Neuronal stem cell (in vitro differentiated cells): ENCODE results near the gene RPS4Y1.

Experiments
- DNase-seq: peaks from one replicate; pipeline ENCODE4 v3.0.0-alpha.2; 2013; ENCODE audit warnings: low spot score
- H2AFZ ChIP-seq: one replicate; pipeline ENCODE4 v1.6.1; 2013; ENCODE audit warnings: mild to moderate bottlenecking, low read length, inconsistent platforms
- H2AK5ac ChIP-seq: 2 replicates; pipeline ENCODE4 v1.6.1; 2013; ENCODE audit warnings: low read depth, mild to moderate bottlenecking, inconsistent platforms, low read length, moderate library complexity, mixed read lengths
- H2BK120ac ChIP-seq: 2 replicates; pipeline ENCODE4 v1.6.1; 2013; ENCODE audit warnings: low read depth, mild to moderate bottlenecking, inconsistent platforms, low read length, moderate library complexity, mixed read lengths
- H2BK12ac ChIP-seq: one replicate; pipeline ENCODE4 v1.6.1; 2013; ENCODE audit warnings: low read length, inconsistent platforms
- H2BK15ac ChIP-seq: 2 replicates; pipeline ENCODE4 v1.6.1; 2013; ENCODE audit warnings: mild to moderate bottlenecking, low read length, inconsistent platforms, mixed read lengths
- H2BK5ac ChIP-seq: one replicate; pipeline ENCODE4 v1.6.1; 2013; ENCODE audit warnings: inconsistent platforms, mild to moderate bottlenecking, low read length, moderate library complexity
- H3K14ac ChIP-seq: one replicate; pipeline ENCODE4 v1.6.1; 2013; ENCODE audit warnings: low read length, inconsistent platforms
- H3K18ac ChIP-seq: 2 replicates; pipeline ENCODE4 v1.6.1; 2013; ENCODE audit warnings: low read length, inconsistent platforms
- H3K23ac ChIP-seq: 2 replicates; pipeline ENCODE4 v1.6.1; 2013; ENCODE audit warnings: low read depth, mild to moderate bottlenecking, mixed read lengths, low read length, inconsistent platforms; ENCODE audit not compliant: poor library complexity
- H3K27ac ChIP-seq: replicated peaks from 3 replicates; pipeline ENCODE4 v1.5.1; 2013; ENCODE audit warnings: low read length, inconsistent platforms
- H3K27me3 ChIP-seq, 3 experiments: 2 replicates each; pipeline ENCODE4 v1.6.1; 2013; ENCODE audit warnings: low read length in 3 of 3, mild to moderate bottlenecking in 2 of 3, inconsistent platforms in 1 of 3, low read depth in 1 of 3, mixed read lengths in 1 of 3, moderate library complexity in 1 of 3; ENCODE audit not compliant: control insufficient read depth in 3 of 3, insufficient read depth in 3 of 3
- H3K36me3 ChIP-seq, 2 donors: replicated peaks in 1 of 2; 2 replicates each; pipeline ENCODE4 v1.6.1; 2013; ENCODE audit warnings: low read length in 2 of 2; ENCODE audit not compliant: control insufficient read depth in 2 of 2, insufficient read depth in 2 of 2
- H3K4ac ChIP-seq: 2 replicates; pipeline ENCODE4 v1.6.1; 2013; ENCODE audit warnings: inconsistent platforms, mild to moderate bottlenecking, low read length, moderate library complexity
- H3K4me1 ChIP-seq, 2 donors: 1 replicate in 1 of 2; 2 replicates in 1 of 2; pipeline ENCODE4 v1.6.1; 2013; ENCODE audit warnings: low read length in 2 of 2, low read depth in 1 of 2; ENCODE audit not compliant: control insufficient read depth in 2 of 2, insufficient read depth in 1 of 2
- H3K4me2 ChIP-seq: one replicate; pipeline ENCODE4 v1.6.1; 2013; ENCODE audit warnings: mild to moderate bottlenecking, low read length, inconsistent platforms; ENCODE audit not compliant: insufficient read depth, poor library complexity, severe bottlenecking
- H3K4me3 ChIP-seq, 2 donors: 2 replicates each; pipeline ENCODE4 v1.5.1; 2013; ENCODE audit warnings: low read length in 2 of 2, mild to moderate bottlenecking in 2 of 2, inconsistent platforms in 1 of 2, moderate library complexity in 1 of 2
- H3K79me1 ChIP-seq: one replicate; pipeline ENCODE4 v1.6.1; 2013; ENCODE audit warnings: low read depth, mild to moderate bottlenecking, inconsistent platforms, low read length, moderate library complexity
- H3K9ac ChIP-seq: one replicate; pipeline ENCODE4 v1.6.1; 2013; ENCODE audit warnings: mild to moderate bottlenecking, low read depth, low read length, inconsistent platforms; ENCODE audit not compliant: poor library complexity
- H3K9me3 ChIP-seq, 2 donors: replicated peaks in 1 of 2; 2 replicates each; pipeline versions ENCODE3 to v1.6.1; 2013; ENCODE audit warnings: low read length in 2 of 2, mild to moderate bottlenecking in 2 of 2, inconsistent platforms in 1 of 2, low read depth in 1 of 2, mixed read lengths in 1 of 2, moderate library complexity in 1 of 2; ENCODE audit not compliant: control insufficient read depth in 2 of 2, insufficient read depth in 1 of 2
- H4K8ac ChIP-seq: one replicate; pipeline ENCODE4 v1.6.1; 2013; ENCODE audit warnings: low read depth, mild to moderate bottlenecking, inconsistent platforms, low read length, moderate library complexity
- H4K91ac ChIP-seq: one replicate; pipeline ENCODE4 v1.6.1; 2013; ENCODE audit warnings: low read length, low read depth, mild to moderate bottlenecking, inconsistent platforms; ENCODE audit not compliant: poor library complexity
- WGBS, 2 donors: extraction: QIAGEN DNeasy Blood & Tissue Kit; methylation state at CpG; one replicate each; pipeline ENCODE4 v1.1.7; 2013; ENCODE audit warnings: missing lambda C conversion rate in 2 of 2, mixed read lengths in 1 of 2; ENCODE audit not compliant: insufficient read length in 2 of 2, insufficient replicate concordance in 1 of 2; ENCODE audit errors: extremely low coverage in 2 of 2; 5-methylcytosine and 5-hydroxymethylcytosine counted together

The RPS4Y1 gene

DNA sequence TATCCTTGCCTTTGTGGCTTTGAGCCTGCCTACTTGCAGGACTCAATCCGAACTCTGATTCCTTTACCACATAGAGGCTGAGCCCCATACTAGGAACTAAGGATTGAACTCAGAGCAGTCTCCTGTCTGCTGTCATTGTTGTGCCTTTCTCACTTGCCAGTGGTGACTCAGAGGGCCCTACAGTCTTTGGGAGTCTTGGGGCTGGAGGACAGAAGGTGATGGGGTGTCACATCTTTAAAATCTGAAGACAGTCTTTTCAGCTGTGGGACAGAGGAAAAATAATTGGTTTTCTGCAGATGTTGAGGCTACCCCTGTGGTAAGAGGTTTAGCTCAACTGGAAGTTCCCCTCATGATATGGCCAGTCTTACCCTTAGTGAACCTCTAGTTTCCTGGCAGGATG is 8.0 kb downstream of the RPS4Y1 start:
- Histone ChIP-seq H3K36me3 (peaks cover 0 to 41% of the 10 kb centered on the region in 2 donors), H3K4me3 (no peak overlapping the region), H3K79me1 (peaks cover 1% of the 10 kb centered on the region), H2BK12ac (no peak overlapping the region), H3K23ac (no peak overlapping the region), H2AFZ (no peak overlapping the region), H4K8ac (no peak overlapping the region), H3K4me1 (no peaks in the 10 kb centered on the region), H3K9me3 (no peaks in the 10 kb centered on the region), H3K4me2 (no peak overlapping the region), H3K27ac (no peak overlapping the region), H2BK120ac (no peak overlapping the region), H3K9ac (no peak overlapping the region), H2BK5ac (no peak overlapping the region), H4K91ac (no peak overlapping the region), H3K4ac (no peak overlapping the region), H3K14ac (no peak overlapping the region), H3K27me3 (no peaks in the 10 kb centered on the region), H3K18ac (no peak overlapping the region), H2AK5ac (no peak overlapping the region), H2BK15ac (no peak overlapping the region)
- no CpG with 5 or more reads among the region's 1 CpG for WGBS, 2 donors
- DNase-seq, result no peak

DNA sequence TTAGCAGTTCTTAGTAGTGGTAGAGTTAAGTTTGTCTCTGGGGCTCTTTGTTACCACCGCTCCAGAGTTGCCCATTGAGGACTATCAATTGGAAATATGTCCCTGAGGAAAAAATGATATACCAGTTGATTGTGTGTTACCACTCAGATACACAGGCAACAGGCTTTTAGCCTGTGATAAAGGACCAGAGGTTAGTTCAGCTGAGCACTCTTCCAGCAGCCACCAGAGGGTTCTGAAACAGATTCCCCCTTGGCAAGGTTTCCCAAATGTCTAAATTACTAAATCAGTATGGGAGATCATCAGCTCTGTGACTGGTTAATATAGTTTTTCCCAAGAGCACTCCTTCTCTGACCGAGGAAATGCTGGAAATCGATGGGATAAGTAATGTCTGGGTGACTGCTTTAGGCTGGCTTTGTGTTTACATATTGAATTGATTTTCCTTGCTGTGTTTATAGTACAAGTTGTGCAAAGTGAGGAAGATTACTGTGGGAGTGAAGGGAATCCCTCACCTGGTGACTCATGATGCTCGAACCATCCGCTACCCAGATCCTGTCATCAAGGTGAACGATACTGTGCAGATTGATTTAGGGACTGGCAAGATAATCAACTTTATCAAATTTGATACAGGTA is 12.9 kb downstream of the RPS4Y1 start:
- H3K4me3 ChIP-seq, result no peak overlapping the region
- H3K18ac ChIP-seq, result no peak overlapping the region
- H2BK15ac ChIP-seq, result no peak overlapping the region
- H3K9ac ChIP-seq, result no peak overlapping the region
- H3K4ac ChIP-seq, result no peak overlapping the region
- H3K36me3 ChIP-seq, result peaks cover 0 to 15% of the 10 kb centered on the region in 2 donors
- no peak for DNase-seq
- H3K23ac ChIP-seq, result no peak overlapping the region
- no peak overlapping the region for H3K14ac ChIP-seq
- no peak overlapping the region for H2AK5ac ChIP-seq
- no peak overlapping the region for H2BK12ac ChIP-seq
- no CpG with 5 or more reads among the region's 6 CpGs for WGBS, 2 donors
- no peak overlapping the region for H2AFZ ChIP-seq
- no peak overlapping the region for H3K27ac ChIP-seq
- H3K27me3 ChIP-seq, result no peaks in the 10 kb centered on the region
- no peak overlapping the region for H4K8ac ChIP-seq
- no peak overlapping the region for H2BK120ac ChIP-seq
- no peaks in the 10 kb centered on the region for H3K9me3 ChIP-seq
- no peak overlapping the region for H2BK5ac ChIP-seq
- no peak overlapping the region for H3K4me2 ChIP-seq
- no peak overlapping the region for H4K91ac ChIP-seq
- no peaks in the 10 kb centered on the region for H3K4me1 ChIP-seq
- peaks cover 1% of the 10 kb centered on the region for H3K79me1 ChIP-seq

DNA sequence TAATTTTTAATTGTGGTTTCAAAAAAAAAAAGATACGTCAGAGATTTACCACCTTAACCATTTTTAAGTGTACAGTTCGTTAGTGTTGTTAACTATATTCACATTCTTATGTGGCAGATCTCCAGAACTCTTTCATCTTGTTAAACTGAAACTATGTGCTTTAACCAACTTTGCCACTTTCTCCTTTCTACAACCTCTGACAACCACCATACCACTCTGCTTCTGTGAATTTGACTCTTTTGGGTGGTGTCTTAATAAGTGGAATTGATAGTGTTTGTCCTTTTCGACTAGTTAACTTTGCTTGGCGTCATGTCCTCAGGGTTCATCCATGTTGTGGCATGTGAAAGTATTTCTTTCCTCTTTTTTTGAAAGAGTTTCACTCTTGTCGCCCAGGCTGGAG is 15.7 kb downstream of the RPS4Y1 start:
- no peak overlapping the region for H4K91ac ChIP-seq
- H3K4me1 ChIP-seq, result no peaks in the 10 kb centered on the region
- no peak overlapping the region for H2BK12ac ChIP-seq
- no peak overlapping the region for H3K18ac ChIP-seq
- DNase-seq, result no peak
- no peak overlapping the region for H3K27ac ChIP-seq
- no CpG with 5 or more reads among the region's 5 CpGs for WGBS, 2 donors
- H3K4me3 ChIP-seq, result no peak overlapping the region
- peaks cover 0 to 6% of the 10 kb centered on the region in 2 donors for H3K36me3 ChIP-seq
- H3K27me3 ChIP-seq, result no peaks in the 10 kb centered on the region
- no peak overlapping the region for H3K4ac ChIP-seq
- no peak overlapping the region for H3K14ac ChIP-seq
- H2BK5ac ChIP-seq, result no peak overlapping the region
- no peak overlapping the region for H3K4me2 ChIP-seq
- no peak overlapping the region for H3K23ac ChIP-seq
- H3K9me3 ChIP-seq, result no peaks in the 10 kb centered on the region
- no peak overlapping the region for H2AFZ ChIP-seq
- H2BK120ac ChIP-seq, result no peak overlapping the region
- H3K79me1 ChIP-seq, result no peaks in the 10 kb centered on the region
- H2BK15ac ChIP-seq, result no peak overlapping the region
- no peak overlapping the region for H2AK5ac ChIP-seq
- H4K8ac ChIP-seq, result no peak overlapping the region
- H3K9ac ChIP-seq, result no peak overlapping the region

DNA sequence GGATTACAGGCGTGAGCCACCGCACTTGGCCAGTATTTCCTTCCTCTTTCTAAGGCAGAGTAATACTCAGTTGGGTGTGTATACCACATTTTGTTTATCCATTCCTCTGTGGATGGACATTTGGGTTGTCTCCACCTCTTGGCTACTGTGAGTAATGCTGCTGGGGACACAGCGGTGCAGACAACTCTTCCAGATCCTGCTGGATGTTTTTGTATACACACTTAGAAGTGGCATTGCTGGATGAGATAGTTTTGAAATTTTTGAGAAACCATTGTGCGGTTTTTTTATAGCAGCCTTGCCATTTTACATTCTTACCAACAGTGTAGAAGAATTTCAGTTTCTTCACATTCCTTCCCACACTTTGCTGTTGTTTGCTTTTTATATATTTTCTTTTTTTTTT is 16.3 kb downstream of the RPS4Y1 start:
- H2BK120ac ChIP-seq, result no peak overlapping the region
- no peak overlapping the region for H4K8ac ChIP-seq
- no peak overlapping the region for H3K4ac ChIP-seq
- no peaks in the 10 kb centered on the region for H3K79me1 ChIP-seq
- H2AK5ac ChIP-seq, result no peak overlapping the region
- H3K4me1 ChIP-seq, result no peaks in the 10 kb centered on the region
- H2BK12ac ChIP-seq, result no peak overlapping the region
- H2AFZ ChIP-seq, result no peak overlapping the region
- H2BK15ac ChIP-seq, result no peak overlapping the region
- WGBS, 2 donors, result no CpG with 5 or more reads among the region's 4 CpGs
- H3K9ac ChIP-seq, result no peak overlapping the region
- peaks cover 0 to 6% of the 10 kb centered on the region in 2 donors for H3K36me3 ChIP-seq
- no peak overlapping the region for H3K4me3 ChIP-seq
- H4K91ac ChIP-seq, result no peak overlapping the region
- H2BK5ac ChIP-seq, result no peak overlapping the region
- H3K27ac ChIP-seq, result no peak overlapping the region
- H3K9me3 ChIP-seq, result no peaks in the 10 kb centered on the region
- DNase-seq, result no peak
- H3K18ac ChIP-seq, result no peak overlapping the region
- no peaks in the 10 kb centered on the region for H3K27me3 ChIP-seq
- no peak overlapping the region for H3K14ac ChIP-seq
- H3K23ac ChIP-seq, result no peak overlapping the region
- no peak overlapping the region for H3K4me2 ChIP-seq
